GM21723 (cell line): ENCODE measurements around the gene AGAP3.

ENCODE experiments used
- ATAC-seq: cut with Tn5 transposase; IDR thresholded peaks from one replicate; pipeline ENCODE4 v1.9.1; 2021; ENCODE audit warnings: mild to moderate bottlenecking, moderate library complexity; ENCODE audit not compliant: unreplicated experiment

The AGAP3 gene

DNA sequence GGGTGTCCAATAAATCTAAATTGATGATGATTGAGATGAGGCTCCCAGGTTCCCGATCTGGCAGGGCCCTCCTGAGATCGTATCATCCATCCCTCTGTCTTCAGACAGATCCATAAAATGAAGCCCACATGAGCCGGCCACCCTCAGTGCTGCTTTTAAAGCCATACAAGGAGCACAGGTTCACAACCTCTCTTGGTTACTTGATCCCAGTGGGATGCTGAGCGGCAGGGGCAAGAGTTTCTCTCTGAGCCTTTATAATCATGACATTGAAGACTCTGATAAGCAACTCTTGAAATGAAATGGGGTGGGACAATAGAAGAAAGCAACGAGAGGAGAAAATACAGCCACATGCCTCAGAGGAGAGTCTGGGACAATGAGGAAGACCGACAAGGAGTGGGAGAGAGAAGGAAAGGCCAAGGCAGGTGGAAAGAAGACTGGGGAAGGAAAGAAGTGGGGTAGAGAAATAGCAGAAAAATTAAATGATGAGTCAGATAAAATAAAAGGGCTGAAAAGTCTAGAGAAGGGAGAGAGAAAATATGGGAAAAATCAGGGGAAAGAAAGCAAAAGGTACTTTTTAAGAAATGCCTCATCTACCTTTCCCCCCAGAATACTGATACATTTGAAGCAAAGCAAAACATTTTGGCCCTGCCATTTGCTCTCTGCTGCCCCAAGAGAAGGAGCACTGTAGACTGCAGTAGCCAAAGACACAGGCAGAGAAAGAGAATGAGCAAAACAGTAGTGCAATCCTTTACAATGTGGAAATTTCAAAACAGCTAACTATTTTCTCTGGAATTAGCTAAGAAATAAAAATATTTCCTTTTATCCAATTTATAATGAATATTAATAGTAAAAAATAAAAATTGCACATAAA is 66.6 kb downstream of the AGAP3 start:
- no peak for ATAC-seq

GRCh38 chr7:151157645-151158329 is 71.5 kb downstream of the AGAP3 start:
- ATAC-seq: no peak

GRCh38 chr7:151161757-151162156 is 75.5 kb downstream of the AGAP3 start:
- ATAC-seq: no peak

- no peak for ATAC-seq
Measured at GRCh38 chr7:151166629-151167196, 80.4 kb downstream of the AGAP3 start.

DNA sequence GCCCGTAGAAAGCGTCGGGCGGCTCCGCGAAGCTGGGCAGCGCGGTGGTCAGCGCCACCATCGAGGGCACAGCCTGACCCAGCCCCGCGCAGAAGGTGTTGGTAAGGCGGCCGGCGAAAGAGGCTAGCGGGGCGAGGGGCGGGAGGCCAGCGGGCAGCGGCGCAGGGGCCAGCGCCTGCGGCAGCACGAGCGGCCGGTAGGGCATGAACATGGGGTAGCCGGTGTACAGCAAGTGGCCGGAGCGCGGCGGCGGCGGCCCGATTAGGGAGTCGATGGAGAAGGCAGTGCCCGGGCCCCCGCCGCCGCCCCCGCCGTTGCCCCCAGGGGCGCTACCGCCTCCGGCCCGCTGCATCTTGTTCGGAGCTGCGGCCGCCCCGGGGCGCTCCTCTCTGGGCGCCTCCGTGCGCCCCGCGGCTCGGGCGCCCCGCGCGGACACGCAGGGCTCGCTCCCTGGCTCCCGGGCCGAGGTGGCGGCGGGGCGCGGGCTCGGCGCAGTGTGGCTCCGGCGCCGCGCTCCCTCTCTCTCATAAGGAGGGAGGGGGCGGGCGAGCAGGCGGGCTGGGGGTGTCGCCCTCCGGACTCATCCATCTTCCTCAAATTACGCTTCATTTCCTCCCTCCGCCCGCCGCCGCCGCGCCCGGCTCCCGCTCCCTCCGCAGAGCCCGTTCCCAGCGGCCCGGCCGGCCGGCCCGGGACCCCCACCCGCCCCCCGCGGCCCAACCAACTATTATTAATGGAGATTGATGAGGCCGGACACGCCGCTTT is 81.1 kb downstream of the AGAP3 start, which contains the start of gene GBX1:
Gene GBX1 (minus strand): TSS at position 498 of the 765 bp plus-strand sequence. CDS start 146 bp downstream, at position 352.
- no peak for ATAC-seq

DNA sequence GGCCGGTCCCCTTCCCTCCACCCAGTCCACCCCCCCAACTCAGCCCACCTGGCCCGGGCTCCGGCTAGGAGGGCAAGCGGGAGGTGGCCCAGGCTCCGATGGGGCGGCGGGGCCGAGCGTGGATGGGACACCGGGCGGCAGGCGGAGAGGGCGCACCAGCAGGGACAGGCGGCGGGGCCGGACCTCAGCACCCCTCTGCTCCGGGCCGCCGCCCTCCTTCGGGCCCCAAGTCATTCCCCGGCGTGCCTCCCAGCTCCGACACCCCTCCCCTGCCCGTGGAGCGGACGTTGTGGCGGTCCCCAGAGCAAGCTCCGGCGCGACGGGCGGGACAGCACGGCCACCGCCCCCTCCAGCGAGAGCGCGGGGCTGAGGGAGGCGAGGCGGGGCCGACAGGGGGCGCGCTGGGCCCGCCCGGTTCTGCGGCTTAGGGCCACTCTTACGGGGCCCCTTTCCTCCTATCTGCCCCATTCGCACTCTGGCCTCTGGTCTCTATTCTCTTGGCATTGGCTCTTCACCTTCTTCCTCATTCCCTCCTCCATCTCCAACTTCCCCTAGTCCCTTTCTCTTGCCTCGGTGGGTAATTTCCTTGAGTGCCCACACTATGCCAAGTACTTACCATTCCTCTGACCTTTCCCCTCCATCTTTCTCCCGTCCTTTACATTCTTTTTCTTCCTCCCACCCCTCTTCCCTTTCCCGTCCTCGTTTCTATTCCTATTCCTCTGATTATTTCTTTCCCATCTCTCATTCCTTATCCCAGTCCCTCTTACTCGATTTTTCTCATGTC is 81.9 kb downstream of the AGAP3 start:
- ATAC-seq: peak; percentile 76

DNA sequence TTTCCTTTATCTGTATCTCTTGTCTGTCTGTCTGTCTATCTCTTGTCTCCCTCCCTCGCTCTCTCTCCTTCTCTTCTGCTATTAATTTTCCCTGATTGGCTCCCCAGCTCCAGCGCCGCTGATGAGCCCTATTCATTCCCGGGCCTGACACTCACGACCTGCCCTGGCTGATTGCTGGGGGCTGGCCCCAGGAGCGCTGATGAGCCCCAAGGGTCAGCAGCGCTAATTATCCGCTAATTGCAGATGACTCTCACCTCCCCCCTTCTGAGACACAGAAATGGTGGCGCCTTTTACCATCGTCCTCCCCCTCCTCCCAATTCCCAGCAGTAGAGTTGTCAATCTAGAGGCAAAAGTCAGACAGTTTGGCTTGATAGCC is 82.5 kb downstream of the AGAP3 start:
- ATAC-seq: no peak

DNA sequence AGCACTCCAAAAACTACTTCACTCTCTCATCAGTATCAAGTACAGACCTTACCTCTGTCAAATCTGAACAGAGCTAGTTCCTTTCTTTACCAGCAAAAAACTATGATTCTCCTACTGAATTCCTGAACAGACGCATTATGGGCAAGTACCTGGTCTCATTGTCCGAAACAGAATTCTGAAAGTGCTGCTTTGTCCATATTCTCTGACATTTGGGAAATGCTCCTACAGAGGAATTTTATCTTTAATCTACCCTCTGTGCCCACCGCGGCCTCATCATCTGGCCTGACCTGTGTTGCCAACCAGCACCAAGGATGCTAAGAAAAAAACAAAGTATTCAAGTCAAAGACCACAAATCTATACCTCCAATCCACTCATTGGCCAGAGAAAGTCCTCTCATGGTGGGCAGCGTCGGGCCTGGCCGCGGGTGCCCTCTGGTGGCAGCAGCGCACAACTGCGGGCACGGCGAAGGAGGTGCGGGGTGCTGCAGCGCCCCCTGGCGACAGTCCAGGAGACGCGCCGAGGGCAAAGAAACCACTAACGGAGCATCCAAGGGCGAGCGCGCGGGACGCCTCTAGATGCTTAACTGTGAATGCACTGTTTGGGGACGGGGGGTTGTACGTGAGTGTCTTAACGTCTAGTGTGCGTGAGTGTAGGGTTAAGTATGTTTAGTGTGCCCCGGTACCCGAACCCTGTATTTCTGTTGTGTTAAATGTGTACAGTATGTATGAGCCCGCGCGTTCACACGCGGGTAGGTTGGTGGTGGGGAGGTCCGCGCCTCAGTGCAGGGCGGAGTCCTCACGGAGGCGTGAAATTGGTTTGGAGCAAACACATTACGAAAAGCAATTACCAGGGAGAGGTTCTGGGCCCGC is 86.2 kb downstream of the AGAP3 start:
- peak; percentile 71 for ATAC-seq

GRCh38 chr7:151173386-151174245 is 87.3 kb downstream of the AGAP3 start:
- ATAC-seq: no peak

DNA sequence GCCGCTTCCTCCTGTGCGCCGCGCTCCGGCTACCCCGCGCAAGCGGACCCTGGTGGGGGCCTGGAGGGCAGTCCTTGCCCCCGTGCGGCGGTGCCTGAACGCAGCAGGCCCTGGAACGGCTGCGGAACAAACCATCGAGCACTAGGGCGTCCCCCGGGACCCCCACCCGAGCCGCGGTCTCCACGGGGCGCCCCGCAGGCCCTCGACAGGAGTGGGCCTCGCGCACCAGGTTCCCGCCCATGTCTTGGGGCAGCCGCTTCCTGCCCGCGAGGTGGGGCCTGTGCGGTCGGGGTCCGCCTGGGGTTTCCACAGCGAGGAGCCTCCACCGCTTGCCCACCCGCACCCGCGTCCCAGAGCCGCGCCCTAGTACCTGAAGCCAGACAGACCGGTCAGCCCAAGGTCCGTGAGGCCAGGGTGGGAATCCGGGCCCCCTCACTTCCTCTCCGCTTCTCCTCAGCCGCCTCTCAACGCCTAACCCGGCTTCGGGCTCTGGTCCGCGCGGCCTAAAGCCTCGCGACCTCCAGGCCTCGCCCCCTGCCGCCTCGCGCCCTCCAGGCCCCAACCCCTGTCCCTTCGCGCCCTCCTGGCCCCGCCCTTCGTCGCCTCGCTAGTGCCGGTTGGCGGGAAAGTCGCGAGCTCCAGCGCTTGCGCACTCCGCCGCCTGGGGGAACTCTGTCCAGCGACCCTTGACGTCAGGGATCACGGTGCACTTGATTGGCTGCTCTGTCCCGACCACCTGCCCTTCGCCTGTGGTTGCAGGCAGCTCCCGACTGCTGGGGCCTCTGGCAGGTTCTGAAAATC is 88.2 kb downstream of the AGAP3 start:
- ATAC-seq: no peak

- no peak for ATAC-seq
Measured at GRCh38 chr7:151175047-151175792, 88.9 kb downstream of the AGAP3 start.

GRCh38 chr7:151175793-151176311 is 89.6 kb downstream of the AGAP3 start:
- ATAC-seq: no peak

- ATAC-seq: no peak
Measured at GRCh38 chr7:151176401-151176800, 90.1 kb downstream of the AGAP3 start.

DNA sequence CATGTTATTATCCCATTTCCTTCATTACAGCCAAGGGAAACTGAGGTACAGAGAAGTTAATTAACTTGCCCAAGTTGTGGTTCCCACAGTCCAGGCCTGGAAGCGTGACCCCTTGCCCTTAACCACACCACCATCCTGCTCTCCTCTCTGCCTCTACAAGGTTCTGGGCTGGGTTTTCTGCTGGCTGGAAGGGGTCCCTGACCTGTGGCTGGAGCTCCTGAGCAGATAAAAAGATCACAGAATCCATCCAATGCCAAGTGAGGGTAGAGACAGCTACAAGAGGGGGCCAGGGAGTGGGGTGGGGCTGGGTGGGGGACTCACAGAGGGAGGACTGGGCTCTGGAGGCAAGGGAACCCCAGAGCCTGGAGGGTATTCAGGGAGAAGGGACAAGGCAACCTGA is 91.0 kb downstream of the AGAP3 start:
- ATAC-seq: no peak

DNA sequence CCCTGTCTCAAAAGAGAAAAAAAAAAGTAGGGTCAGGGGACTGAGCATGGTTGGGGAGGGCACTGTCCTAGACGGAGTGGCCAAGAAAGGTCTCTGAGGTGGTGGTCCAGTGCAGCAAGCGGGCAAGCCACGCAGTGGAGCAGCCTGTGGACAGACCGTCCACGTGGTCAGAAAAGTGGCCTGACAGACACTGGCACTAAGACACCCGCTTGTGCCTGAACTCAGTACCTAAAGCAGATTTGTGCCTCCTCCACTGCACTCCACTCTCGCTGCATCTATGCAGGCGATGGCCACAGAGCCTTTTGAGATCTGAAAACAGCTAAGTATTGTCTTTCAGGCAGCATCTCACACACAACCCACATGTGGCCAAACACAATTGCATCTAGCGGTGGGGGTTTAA is 92.0 kb downstream of the AGAP3 start:
- ATAC-seq: no peak

GRCh38 chr7:151178831-151179230 is 92.6 kb downstream of the AGAP3 start:
- no peak for ATAC-seq
